VCaP (cell line): ENCODE measurements around the gene TUBGCP6.

ENCODE experiments used
- H3K27ac ChIP-seq: fragments of 450-650 bp; 2 replicates; pipeline ENCODE4 v1.5.1; 2017
- TF ChIP-seq, protein P1 (sequence below): fragments of 450-650 bp; conservative IDR thresholded peaks from 2 replicates; pipeline ENCODE4 v1.5.1; 2017; ENCODE audit warnings: mild to moderate bottlenecking, moderate library complexity

TUBGCP6 gene

DNA sequence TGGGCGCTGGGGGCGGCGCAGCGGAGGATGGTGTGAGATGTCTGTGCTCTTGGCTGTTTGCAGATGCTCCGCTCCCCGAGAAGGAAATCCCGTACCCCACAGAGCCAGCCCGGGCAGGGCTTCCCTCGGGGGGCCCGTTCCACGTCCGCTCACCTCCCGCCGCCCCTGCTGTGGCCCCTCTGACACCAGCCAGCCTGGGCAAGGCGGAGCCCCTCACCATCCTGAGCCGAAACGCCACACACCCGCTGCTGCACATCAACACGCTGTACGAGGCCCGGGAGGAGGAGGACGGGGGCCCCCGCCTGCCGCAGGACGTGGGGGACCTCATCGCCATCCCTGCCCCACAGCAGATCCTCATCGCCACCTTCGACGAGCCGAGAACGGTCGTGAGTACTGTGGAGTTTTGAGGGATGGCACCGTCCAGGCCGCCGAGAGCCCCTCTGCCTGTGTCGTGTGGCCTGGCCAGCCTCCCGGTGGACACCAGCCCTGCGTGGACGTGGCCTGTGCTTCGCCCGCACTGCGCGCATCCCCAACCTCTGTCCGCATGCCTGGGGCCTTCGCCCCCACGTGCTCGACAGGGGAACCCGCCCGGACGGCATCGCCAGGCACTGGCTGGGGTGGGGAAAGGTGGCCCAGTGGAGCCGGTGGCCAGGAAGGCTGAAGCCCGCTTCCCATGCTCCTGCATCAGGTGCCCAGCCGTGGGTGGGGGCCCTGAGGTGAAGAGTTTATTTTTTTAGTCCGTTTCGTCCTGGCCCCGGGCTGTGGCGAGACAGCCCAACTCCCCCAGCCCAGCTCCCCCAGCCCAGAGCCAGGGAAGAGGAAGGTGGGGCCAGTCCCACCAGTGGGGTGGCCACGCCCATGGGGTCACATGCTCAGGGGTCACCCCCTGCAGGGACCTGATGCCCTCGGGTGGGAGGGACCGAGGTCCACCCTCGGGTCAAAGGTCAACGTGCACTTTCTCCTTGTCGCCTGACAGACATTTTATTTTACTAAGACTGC is 65.7 kb downstream of the TUBGCP6 start:
- TF ChIP-seq, protein P1, sequence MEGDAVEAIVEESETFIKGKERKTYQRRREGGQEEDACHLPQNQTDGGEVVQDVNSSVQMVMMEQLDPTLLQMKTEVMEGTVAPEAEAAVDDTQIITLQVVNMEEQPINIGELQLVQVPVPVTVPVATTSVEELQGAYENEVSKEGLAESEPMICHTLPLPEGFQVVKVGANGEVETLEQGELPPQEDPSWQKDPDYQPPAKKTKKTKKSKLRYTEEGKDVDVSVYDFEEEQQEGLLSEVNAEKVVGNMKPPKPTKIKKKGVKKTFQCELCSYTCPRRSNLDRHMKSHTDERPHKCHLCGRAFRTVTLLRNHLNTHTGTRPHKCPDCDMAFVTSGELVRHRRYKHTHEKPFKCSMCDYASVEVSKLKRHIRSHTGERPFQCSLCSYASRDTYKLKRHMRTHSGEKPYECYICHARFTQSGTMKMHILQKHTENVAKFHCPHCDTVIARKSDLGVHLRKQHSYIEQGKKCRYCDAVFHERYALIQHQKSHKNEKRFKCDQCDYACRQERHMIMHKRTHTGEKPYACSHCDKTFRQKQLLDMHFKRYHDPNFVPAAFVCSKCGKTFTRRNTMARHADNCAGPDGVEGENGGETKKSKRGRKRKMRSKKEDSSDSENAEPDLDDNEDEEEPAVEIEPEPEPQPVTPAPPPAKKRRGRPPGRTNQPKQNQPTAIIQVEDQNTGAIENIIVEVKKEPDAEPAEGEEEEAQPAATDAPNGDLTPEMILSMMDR, result no peak
- no peak overlapping the region for H3K27ac ChIP-seq

DNA sequence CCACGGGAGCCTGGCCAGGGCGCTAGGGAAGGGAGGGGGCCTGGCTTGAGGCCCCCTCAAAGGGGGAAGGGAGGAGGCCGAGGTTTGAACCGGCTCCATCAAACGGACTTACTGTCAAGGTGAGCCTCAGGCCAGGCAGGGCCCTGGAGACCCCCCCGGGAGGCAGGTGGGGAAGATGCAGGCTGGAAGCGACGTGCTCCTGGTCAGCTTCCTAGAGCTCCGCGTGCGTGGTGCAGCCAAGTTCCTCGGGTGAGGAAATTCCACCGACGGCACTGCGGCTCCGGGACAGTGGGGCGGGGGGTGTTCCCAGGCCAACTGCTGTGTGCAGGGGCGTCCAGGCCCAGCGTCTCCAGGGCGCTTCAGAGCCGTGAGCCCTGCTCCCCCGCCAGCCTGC is 66.4 kb downstream of the TUBGCP6 start:
- H3K27ac ChIP-seq, result no peak overlapping the region
- TF ChIP-seq, protein P1, result no peak

DNA sequence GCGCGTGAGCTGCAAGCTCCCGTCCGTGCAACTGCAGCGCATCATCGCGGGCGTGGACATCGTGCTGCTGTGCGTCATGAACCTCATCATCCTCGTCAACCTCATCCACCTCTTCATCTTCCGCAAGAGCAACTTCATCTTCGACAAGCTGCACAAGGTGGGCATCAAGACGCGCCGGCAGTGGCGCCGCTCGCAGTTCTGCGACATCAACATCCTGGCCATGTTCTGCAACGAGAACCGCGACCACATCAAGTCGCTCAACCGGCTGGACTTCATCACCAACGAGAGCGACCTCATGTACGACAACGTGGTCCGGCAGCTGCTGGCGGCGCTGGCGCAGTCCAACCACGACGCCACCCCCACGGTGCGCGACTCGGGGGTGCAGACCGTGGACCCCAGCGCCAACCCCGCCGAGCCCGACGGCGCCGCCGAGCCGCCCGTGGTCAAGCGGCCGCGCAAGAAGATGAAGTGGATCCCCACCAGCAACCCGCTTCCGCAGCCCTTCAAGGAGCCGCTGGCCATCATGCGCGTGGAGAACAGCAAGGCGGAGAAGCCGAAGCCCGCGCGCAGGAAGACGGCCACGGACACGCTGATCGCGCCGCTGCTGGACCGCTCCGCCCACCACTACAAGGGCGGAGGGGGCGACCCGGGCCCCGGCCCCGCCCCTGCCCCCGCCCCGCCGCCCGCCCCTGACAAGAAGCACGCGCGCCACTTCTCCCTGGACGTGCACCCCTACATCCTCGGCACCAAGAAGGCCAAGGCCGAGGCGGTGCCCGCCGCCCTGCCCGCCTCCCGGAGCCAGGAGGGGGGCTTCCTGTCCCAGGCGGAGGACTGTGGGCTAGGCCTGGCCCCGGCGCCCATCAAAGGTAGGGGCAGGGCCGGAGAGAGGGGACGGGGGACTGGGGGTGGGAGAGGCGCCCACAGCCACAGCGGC is 67.0 kb downstream of the TUBGCP6 start:
- H3K27ac ChIP-seq, result no peak overlapping the region
- TF ChIP-seq, protein P1, result no peak

DNA sequence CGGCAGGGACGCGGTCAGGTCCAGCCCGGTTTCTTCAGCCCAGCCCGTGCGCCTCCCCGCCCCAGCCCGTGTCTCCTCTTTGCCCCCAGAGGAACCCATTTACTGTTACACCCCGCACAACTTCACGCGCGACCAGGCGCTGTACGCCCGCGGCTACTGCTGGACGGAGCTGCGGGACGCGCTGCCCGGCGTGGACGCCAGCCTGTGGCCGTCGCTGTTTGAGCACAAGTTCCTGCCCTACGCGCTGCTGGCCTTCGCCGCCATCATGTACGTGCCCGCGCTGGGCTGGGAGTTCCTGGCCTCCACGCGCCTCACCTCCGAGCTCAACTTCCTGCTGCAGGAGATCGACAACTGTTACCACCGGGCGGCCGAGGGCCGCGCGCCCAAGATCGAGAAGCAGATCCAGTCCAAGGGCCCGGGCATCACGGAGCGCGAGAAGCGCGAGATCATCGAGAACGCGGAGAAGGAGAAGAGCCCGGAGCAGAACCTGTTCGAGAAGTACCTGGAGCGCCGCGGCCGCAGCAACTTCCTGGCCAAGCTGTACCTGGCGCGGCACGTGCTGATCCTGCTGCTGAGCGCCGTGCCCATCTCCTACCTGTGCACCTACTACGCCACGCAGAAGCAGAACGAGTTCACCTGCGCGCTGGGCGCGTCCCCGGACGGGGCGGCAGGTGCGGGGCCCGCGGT is 67.8 kb downstream of the TUBGCP6 start:
- H3K27ac ChIP-seq, result no peak overlapping the region
- TF ChIP-seq, protein P1, result no peak

DNA sequence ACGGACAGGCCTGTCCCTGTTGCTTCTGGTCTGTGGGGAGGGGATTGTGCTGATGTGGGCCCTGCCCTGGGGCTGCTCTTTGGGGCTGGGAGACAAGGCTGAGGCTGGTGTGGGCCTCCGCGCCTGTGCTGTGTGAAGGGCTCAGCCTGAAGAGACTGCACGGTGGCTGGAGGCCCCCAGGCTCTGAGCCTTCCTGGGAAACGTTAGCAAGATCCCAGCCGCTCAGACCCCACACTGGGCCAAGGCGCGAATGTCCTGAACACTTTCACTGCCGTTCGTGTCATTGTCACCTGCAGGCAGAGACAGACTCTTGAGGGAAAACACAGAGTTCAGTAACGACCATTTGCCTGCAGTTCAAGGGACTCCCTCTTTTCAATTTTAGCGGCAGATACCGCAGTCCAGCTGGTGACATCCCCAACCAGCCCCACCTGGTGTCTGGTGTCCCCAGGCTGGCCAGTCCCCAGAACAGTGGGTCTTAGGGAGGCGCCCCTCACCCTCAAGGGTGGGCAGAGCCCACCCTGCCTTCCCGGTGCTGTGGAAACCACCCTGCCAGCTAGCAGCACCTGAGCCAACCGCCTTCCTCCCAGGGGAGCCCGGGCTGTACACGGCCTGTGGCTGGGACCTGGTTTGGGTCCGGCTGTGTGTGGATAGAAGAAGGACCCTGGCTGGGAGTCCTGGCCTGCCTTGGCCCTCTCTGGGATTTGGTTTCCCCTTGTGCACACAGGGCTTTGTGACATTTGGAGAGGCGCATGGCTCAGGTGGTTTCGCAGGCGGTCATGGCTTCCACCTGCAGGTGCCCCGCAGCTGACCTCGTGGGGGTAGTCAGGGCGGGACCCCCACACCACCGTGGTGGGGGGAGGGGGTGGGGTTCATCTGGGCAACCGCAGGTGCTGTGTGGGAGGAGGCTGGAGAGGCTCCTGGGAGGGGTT is 68.6 kb downstream of the TUBGCP6 start:
- TF ChIP-seq, protein P1, result no peak
- H3K27ac ChIP-seq, result no peak overlapping the region

DNA sequence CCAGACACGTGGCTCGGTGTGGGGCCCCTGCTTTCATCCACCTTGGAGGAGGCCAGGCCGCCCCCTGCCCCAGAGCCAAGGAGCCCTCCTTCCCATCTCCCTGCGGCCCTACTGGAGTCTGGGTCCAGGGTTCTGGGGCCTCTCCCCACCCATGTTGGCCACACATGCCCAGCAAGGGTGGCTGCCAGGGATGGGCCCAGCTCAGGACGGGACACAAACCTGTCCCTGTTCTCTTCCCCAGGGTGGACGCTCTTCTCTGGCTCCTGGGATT is 69.7 kb downstream of the TUBGCP6 start:
- TF ChIP-seq, protein P1, result no peak
- H3K27ac ChIP-seq, result no peak overlapping the region
